Tibial nerve (tissue), 4 donors: Measurements from ENCODE around the gene CFAP65.

Experiments
- EP300 ChIP-seq, 2 donors: sonication (generic); formaldehyde crosslinking; IDR thresholded peaks; one replicate each; pipeline ENCODE4 v1.6.1; 2017; ENCODE audit warnings: antibody characterized with exemption in 2 of 2, mild to moderate bottlenecking in 1 of 2
- POLR2A ChIP-seq, 2 donors: fragments of 450-650 bp; IDR thresholded peaks; one replicate each; pipeline ENCODE4 v1.6.1; 2017; ENCODE audit warnings: antibody characterized with exemption in 2 of 2, mild to moderate bottlenecking in 2 of 2, moderate library complexity in 2 of 2
- TF ChIP-seq, protein P1 (sequence below), 5 experiments: fragments of 200-600 bp in 3 of 5; fragments of 450-650 bp in 2 of 5; sonication (generic) in 3 of 5; IDR thresholded peaks; one replicate each; pipeline ENCODE4 v1.5.1; 2016 to 2019; ENCODE audit warnings: antibody characterized with exemption in 5 of 5, mild to moderate bottlenecking in 3 of 5, moderate library complexity in 2 of 5

DNA sequence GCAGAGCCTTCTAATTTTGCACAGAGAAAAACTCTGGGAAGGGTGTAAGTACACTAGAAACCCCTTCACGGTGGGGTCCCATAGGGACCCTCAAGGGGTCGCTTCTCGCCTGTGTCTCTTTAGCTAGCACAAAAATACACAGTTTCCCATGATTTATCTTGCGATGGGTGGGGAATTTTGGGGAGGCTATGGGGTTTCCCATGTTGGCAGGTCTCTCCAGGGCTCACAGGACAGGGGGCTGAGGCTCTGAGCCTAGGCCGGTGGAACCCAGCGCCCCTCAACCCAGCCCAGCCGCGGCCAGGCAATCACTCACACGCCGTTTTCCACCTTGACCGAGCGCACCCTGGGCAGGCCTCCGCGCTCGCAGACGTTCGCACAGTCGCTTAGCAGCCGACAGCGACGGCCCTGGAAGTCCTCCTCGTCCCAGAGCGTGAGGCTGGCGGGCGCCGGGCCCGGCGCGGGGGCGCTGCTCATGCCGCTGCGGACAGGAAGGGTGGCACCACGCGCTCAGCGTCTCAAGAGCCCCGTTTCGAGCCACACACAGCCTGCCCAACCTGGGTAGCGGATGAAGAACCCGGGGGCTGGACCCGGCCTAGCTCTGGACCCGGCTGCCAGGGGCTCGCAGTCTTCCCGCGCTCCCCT, 48.5 kb downstream of the CFAP65 start:
- TF ChIP-seq POLR2A (IDR thresholded peaks at IDR 0.05) (no peak), EP300 (IDR thresholded peaks at IDR 0.05) (no peak)
- TF ChIP-seq, protein P1, sequence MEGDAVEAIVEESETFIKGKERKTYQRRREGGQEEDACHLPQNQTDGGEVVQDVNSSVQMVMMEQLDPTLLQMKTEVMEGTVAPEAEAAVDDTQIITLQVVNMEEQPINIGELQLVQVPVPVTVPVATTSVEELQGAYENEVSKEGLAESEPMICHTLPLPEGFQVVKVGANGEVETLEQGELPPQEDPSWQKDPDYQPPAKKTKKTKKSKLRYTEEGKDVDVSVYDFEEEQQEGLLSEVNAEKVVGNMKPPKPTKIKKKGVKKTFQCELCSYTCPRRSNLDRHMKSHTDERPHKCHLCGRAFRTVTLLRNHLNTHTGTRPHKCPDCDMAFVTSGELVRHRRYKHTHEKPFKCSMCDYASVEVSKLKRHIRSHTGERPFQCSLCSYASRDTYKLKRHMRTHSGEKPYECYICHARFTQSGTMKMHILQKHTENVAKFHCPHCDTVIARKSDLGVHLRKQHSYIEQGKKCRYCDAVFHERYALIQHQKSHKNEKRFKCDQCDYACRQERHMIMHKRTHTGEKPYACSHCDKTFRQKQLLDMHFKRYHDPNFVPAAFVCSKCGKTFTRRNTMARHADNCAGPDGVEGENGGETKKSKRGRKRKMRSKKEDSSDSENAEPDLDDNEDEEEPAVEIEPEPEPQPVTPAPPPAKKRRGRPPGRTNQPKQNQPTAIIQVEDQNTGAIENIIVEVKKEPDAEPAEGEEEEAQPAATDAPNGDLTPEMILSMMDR (IDR thresholded peaks at IDR 0.05) = no peak
